Glomerular visceral epithelial cell (primary cell): ENCODE data around the gene SEMA3D.

Source experiments
- DNase-seq: peaks from one replicate; pipeline ENCODE4 v3.0.0-alpha.2; 2016; ENCODE audit errors: extremely low spot score

Gene SEMA3D

GRCh38 chr7:85186521-85187241 is at the start of gene SEMA3D:
TSS of gene SEMA3D (minus strand) at chr7:85187056. CDS start at chr7:85121891, 65,165 bp downstream.
- peak; percentile 84 for DNase-seq

- DNase-seq: no peak
Observed at GRCh38 chr7:85234730-85235129, 47.9 kb upstream of the SEMA3D start.

GRCh38 chr7:85232068-85232467 is 45.2 kb upstream of the SEMA3D start:
- no peak for DNase-seq

GRCh38 chr7:85230623-85231022 is 43.8 kb upstream of the SEMA3D start:
- DNase-seq: no peak

- DNase-seq: no peak
Observed at GRCh38 chr7:85229544-85229943, 42.7 kb upstream of the SEMA3D start.

- peak; percentile 0 for DNase-seq
Observed at GRCh38 chr7:85226361-85227085, 39.7 kb upstream of the SEMA3D start.

- no peak for DNase-seq
Observed at GRCh38 chr7:85224171-85224570, 37.3 kb upstream of the SEMA3D start.

GRCh38 chr7:85222522-85222921 is 35.7 kb upstream of the SEMA3D start:
- peak; percentile 0 for DNase-seq

- no peak for DNase-seq
Observed at GRCh38 chr7:85221796-85222195, 34.9 kb upstream of the SEMA3D start.

GRCh38 chr7:85220651-85221050 is 33.8 kb upstream of the SEMA3D start:
- no peak for DNase-seq

GRCh38 chr7:85220023-85220422 is 33.2 kb upstream of the SEMA3D start:
- no peak for DNase-seq

- no peak for DNase-seq
Observed at GRCh38 chr7:85217085-85217484, 30.2 kb upstream of the SEMA3D start.

GRCh38 chr7:85215098-85215497 is 28.2 kb upstream of the SEMA3D start:
- no peak for DNase-seq

GRCh38 chr7:85213500-85213899 is 26.6 kb upstream of the SEMA3D start:
- no peak for DNase-seq

GRCh38 chr7:85205754-85206153 is 18.9 kb upstream of the SEMA3D start:
- no peak for DNase-seq

GRCh38 chr7:85204496-85204895 is 17.6 kb upstream of the SEMA3D start:
- DNase-seq: no peak

GRCh38 chr7:85204061-85204460 is 17.2 kb upstream of the SEMA3D start:
- DNase-seq: no peak

- no peak for DNase-seq
Observed at GRCh38 chr7:85201209-85201608, 14.4 kb upstream of the SEMA3D start.

GRCh38 chr7:85196696-85197095 is 9.8 kb upstream of the SEMA3D start:
- DNase-seq: no peak

GRCh38 chr7:85191383-85191782 is 4.5 kb upstream of the SEMA3D start:
- DNase-seq: no peak

GRCh38 chr7:85186083-85186520 is 754 bp downstream of the SEMA3D start:
- DNase-seq: peak; percentile 55

- DNase-seq: peak; percentile 56
Observed at GRCh38 chr7:85185424-85186082, 1.3 kb downstream of the SEMA3D start.
